Neuronal stem cell (in vitro differentiated cells): ENCODE measurements around the gene GPR3.

Experiments
- DNase-seq: peaks from one replicate; pipeline ENCODE4 v3.0.0-alpha.2; 2013; ENCODE audit warnings: low spot score
- H2AFZ ChIP-seq: one replicate; pipeline ENCODE4 v1.6.1; 2013; ENCODE audit warnings: mild to moderate bottlenecking, low read length, inconsistent platforms
- H2AK5ac ChIP-seq: 2 replicates; pipeline ENCODE4 v1.6.1; 2013; ENCODE audit warnings: low read depth, mild to moderate bottlenecking, inconsistent platforms, low read length, moderate library complexity, mixed read lengths
- H2BK120ac ChIP-seq: 2 replicates; pipeline ENCODE4 v1.6.1; 2013; ENCODE audit warnings: low read depth, mild to moderate bottlenecking, inconsistent platforms, low read length, moderate library complexity, mixed read lengths
- H2BK12ac ChIP-seq: one replicate; pipeline ENCODE4 v1.6.1; 2013; ENCODE audit warnings: low read length, inconsistent platforms
- H2BK15ac ChIP-seq: 2 replicates; pipeline ENCODE4 v1.6.1; 2013; ENCODE audit warnings: mild to moderate bottlenecking, low read length, inconsistent platforms, mixed read lengths
- H2BK5ac ChIP-seq: one replicate; pipeline ENCODE4 v1.6.1; 2013; ENCODE audit warnings: inconsistent platforms, mild to moderate bottlenecking, low read length, moderate library complexity
- H3K14ac ChIP-seq: one replicate; pipeline ENCODE4 v1.6.1; 2013; ENCODE audit warnings: low read length, inconsistent platforms
- H3K18ac ChIP-seq: 2 replicates; pipeline ENCODE4 v1.6.1; 2013; ENCODE audit warnings: low read length, inconsistent platforms
- H3K23ac ChIP-seq: 2 replicates; pipeline ENCODE4 v1.6.1; 2013; ENCODE audit warnings: low read depth, mild to moderate bottlenecking, mixed read lengths, low read length, inconsistent platforms; ENCODE audit not compliant: poor library complexity
- H3K27ac ChIP-seq: replicated peaks from 3 replicates; pipeline ENCODE4 v1.5.1; 2013; ENCODE audit warnings: low read length, inconsistent platforms
- H3K27me3 ChIP-seq, 3 experiments: 2 replicates each; pipeline ENCODE4 v1.6.1; 2013; ENCODE audit warnings: low read length in 3 of 3, mild to moderate bottlenecking in 2 of 3, inconsistent platforms in 1 of 3, low read depth in 1 of 3, mixed read lengths in 1 of 3, moderate library complexity in 1 of 3; ENCODE audit not compliant: control insufficient read depth in 3 of 3, insufficient read depth in 3 of 3
- H3K36me3 ChIP-seq, 2 donors: replicated peaks in 1 of 2; 2 replicates each; pipeline ENCODE4 v1.6.1; 2013; ENCODE audit warnings: low read length in 2 of 2; ENCODE audit not compliant: control insufficient read depth in 2 of 2, insufficient read depth in 2 of 2
- H3K4ac ChIP-seq: 2 replicates; pipeline ENCODE4 v1.6.1; 2013; ENCODE audit warnings: inconsistent platforms, mild to moderate bottlenecking, low read length, moderate library complexity
- H3K4me1 ChIP-seq, 2 donors: 1 replicate in 1 of 2; 2 replicates in 1 of 2; pipeline ENCODE4 v1.6.1; 2013; ENCODE audit warnings: low read length in 2 of 2, low read depth in 1 of 2; ENCODE audit not compliant: control insufficient read depth in 2 of 2, insufficient read depth in 1 of 2
- H3K4me2 ChIP-seq: one replicate; pipeline ENCODE4 v1.6.1; 2013; ENCODE audit warnings: mild to moderate bottlenecking, low read length, inconsistent platforms; ENCODE audit not compliant: insufficient read depth, poor library complexity, severe bottlenecking
- H3K4me3 ChIP-seq, 2 donors: 2 replicates each; pipeline ENCODE4 v1.5.1; 2013; ENCODE audit warnings: low read length in 2 of 2, mild to moderate bottlenecking in 2 of 2, inconsistent platforms in 1 of 2, moderate library complexity in 1 of 2
- H3K79me1 ChIP-seq: one replicate; pipeline ENCODE4 v1.6.1; 2013; ENCODE audit warnings: low read depth, mild to moderate bottlenecking, inconsistent platforms, low read length, moderate library complexity
- H3K9ac ChIP-seq: one replicate; pipeline ENCODE4 v1.6.1; 2013; ENCODE audit warnings: mild to moderate bottlenecking, low read depth, low read length, inconsistent platforms; ENCODE audit not compliant: poor library complexity
- H3K9me3 ChIP-seq, 2 donors: replicated peaks in 1 of 2; 2 replicates each; pipeline versions ENCODE3 to v1.6.1; 2013; ENCODE audit warnings: low read length in 2 of 2, mild to moderate bottlenecking in 2 of 2, inconsistent platforms in 1 of 2, low read depth in 1 of 2, mixed read lengths in 1 of 2, moderate library complexity in 1 of 2; ENCODE audit not compliant: control insufficient read depth in 2 of 2, insufficient read depth in 1 of 2
- H4K8ac ChIP-seq: one replicate; pipeline ENCODE4 v1.6.1; 2013; ENCODE audit warnings: low read depth, mild to moderate bottlenecking, inconsistent platforms, low read length, moderate library complexity
- H4K91ac ChIP-seq: one replicate; pipeline ENCODE4 v1.6.1; 2013; ENCODE audit warnings: low read length, low read depth, mild to moderate bottlenecking, inconsistent platforms; ENCODE audit not compliant: poor library complexity
- WGBS, 2 donors: extraction: QIAGEN DNeasy Blood & Tissue Kit; methylation state at CpG; one replicate each; pipeline ENCODE4 v1.1.7; 2013; ENCODE audit warnings: missing lambda C conversion rate in 2 of 2, mixed read lengths in 1 of 2; ENCODE audit not compliant: insufficient read length in 2 of 2, insufficient replicate concordance in 1 of 2; ENCODE audit errors: extremely low coverage in 2 of 2; 5-methylcytosine and 5-hydroxymethylcytosine counted together

The GPR3 gene

DNA sequence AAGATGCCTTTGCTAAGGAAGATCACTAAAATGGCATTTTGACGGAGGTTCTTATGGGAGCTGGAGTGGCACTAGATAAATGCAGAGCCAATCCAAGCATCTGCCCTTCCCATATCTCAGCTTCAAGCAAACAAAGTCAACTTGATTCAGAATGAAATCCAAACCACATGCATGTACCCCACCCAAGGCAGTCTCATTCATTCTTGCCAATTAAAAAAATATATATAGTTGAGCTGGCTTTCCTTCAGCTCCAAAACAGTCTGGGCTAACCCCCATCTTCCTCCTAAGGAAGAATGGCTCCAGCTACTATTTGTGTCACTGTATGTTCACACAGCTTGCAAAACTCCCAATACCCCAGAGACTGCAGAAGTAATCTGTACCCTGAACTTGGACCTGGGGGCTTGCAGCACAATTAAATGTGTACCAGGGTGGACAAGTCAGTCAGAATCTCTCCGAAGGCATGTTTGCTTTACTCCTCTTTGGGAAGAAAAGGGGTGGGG is 35.4 kb downstream of the GPR3 start:
- Histone ChIP-seq H4K91ac (no peak overlapping the region), H3K36me3 (peaks cover 3 to 45% of the 10 kb centered on the region in 2 donors), H3K18ac (no peak overlapping the region), H3K14ac (no peak overlapping the region), H4K8ac (no peak overlapping the region), H3K27ac (no peak overlapping the region), H2BK5ac (no peak overlapping the region), H2BK15ac (no peak overlapping the region), H2AK5ac (no peak overlapping the region), H3K4me3 (no peak overlapping the region), H2AFZ (no peak overlapping the region), H3K79me1 (no peaks in the 10 kb centered on the region), H3K9me3 (no peaks in the 10 kb centered on the region), H2BK12ac (no peak overlapping the region), H3K9ac (no peak overlapping the region), H2BK120ac (no peak overlapping the region), H3K4me2 (no peak overlapping the region), H3K27me3 (no peaks in the 10 kb centered on the region), H3K4ac (no peak overlapping the region), H3K4me1 (peaks cover 3 to 16% of the 10 kb centered on the region in 2 donors), H3K23ac (no peak overlapping the region)
- no peak for DNase-seq
- WGBS, 2 donors: no CpG with 5 or more reads among the region's 2 CpGs

DNA sequence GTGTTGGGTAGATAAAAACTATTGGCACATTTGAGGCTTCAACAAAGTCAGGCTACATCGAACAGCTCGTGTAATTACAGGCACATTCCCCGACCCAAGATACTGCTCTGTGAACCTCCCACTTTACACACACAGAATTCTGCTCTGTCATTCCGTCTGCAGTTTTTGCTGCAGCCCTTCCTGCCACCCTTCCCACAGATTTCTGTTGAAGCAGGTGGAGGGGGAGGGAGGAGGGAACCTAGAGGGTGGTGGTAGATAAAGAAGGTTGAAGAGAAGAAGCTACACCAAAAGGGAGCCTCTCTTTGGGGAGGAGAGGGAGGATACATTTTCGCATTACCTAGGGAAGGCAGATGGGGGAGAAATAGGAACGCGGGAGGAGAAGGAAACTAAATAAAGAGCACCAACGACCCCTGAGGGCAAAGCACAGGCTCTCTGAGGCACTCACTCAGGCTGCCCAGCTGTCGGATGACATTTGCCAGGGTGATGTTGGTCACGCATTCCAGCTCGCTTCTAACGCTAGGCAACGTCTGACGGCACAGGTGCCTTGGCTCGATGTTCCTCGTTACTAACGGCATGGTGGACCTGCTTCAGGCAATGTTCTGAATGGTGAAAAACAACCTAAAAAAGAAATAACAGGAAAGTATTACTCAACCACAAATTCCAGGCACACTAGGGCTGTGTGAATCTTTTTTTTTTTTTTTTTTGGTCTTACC is 36.0 kb downstream of the GPR3 start:
- Histone ChIP-seq H3K79me1 (no peaks in the 10 kb centered on the region), H3K4ac (no peak overlapping the region), H4K8ac (no peak overlapping the region), H3K9me3 (no peaks in the 10 kb centered on the region), H3K23ac (no peak overlapping the region), H3K27me3 (no peaks in the 10 kb centered on the region), H2BK120ac (no peak overlapping the region), H3K18ac (no peak overlapping the region), H3K14ac (no peak overlapping the region), H2BK12ac (no peak overlapping the region), H2BK5ac (no peak overlapping the region), H3K9ac (no peak overlapping the region), H2BK15ac (no peak overlapping the region), H3K4me1 (peaks cover 3 to 16% of the 10 kb centered on the region in 2 donors), H4K91ac (no peak overlapping the region), H3K4me2 (no peak overlapping the region), H3K4me3 (no peak overlapping the region), H3K36me3 (peaks cover 3 to 45% of the 10 kb centered on the region in 2 donors), H2AFZ (no peak overlapping the region), H2AK5ac (no peak overlapping the region), H3K27ac (no peak overlapping the region)
- no CpG with 5 or more reads among the region's 17 CpGs for WGBS, 2 donors
- DNase-seq: no peak

DNA sequence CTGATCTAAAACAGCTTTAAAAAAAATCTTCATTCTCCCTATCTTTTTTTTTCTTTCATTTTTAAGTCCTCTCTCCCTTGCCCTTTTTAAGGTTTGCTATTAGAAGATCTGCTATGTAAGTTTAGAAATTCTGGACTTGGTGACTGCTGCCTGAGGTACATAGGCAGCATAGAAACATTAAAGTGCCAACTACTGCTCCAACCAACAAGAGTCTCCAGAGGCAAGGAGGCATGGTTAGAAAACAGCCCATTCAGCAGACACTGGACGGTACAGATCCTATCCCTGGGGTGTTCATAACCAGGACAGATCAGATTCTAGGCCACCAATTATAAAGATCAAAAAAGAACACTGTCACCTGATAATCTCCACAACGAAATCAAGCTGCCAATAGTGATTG is 36.6 kb downstream of the GPR3 start:
- H3K27ac ChIP-seq: no peak overlapping the region
- no peak overlapping the region for H3K14ac ChIP-seq
- no peak overlapping the region for H2BK5ac ChIP-seq
- no peak overlapping the region for H2AK5ac ChIP-seq
- no peaks in the 10 kb centered on the region for H3K27me3 ChIP-seq
- H4K91ac ChIP-seq: no peak overlapping the region
- no peak overlapping the region for H2BK15ac ChIP-seq
- no peak overlapping the region for H4K8ac ChIP-seq
- H3K4me2 ChIP-seq: no peak overlapping the region
- no peaks in the 10 kb centered on the region for H3K79me1 ChIP-seq
- H3K4me3 ChIP-seq: no peak overlapping the region
- H3K4me1 ChIP-seq: peaks cover 3 to 16% of the 10 kb centered on the region in 2 donors
- no peaks in the 10 kb centered on the region for H3K9me3 ChIP-seq
- no peak overlapping the region for H3K18ac ChIP-seq
- no peak overlapping the region for H3K4ac ChIP-seq
- H3K23ac ChIP-seq: no peak overlapping the region
- no peak for DNase-seq
- no peak overlapping the region for H2BK120ac ChIP-seq
- no peak overlapping the region for H2BK12ac ChIP-seq
- no peak overlapping the region for H3K9ac ChIP-seq
- WGBS, 2 donors: no CpG with 5 or more reads among the region's 2 CpGs
- peaks cover 3 to 44% of the 10 kb centered on the region in 2 donors for H3K36me3 ChIP-seq
- no peak overlapping the region for H2AFZ ChIP-seq

DNA sequence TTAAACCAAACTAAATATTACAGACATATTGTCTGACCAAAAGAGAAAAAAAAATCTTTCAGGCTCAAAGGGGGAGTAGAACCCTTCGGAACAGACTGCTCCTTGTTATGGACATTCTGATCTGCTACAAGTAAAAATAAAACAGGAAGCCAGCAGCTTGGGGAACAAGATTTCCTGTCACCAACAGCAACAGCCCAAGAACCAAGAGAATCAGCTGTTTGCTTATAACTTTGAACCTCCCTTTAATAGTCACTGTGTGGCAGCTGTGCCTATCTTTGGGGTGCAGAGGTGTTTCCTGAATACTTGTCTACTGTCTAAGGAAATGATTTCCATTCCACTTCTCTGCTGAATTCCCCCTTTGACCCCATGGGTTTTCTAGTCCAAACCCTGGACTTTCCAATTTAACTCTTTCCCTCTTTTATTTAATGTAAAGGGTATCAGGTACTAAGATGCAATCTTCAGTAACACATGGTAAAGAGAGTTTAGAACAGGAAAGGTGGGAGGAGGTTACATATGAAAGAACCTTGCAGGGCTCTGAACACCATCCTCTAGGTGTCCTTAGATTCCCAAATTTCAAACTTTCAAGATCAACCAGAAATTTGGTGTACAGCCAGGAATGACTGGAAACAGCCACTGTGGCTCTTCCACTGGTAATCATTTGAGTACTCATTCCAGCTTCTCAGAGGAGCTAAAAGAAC is 38.6 kb downstream of the GPR3 start:
- Histone ChIP-seq H2BK12ac (no peak overlapping the region), H4K91ac (no peak overlapping the region), H3K79me1 (no peaks in the 10 kb centered on the region), H3K9ac (no peak overlapping the region), H3K4me1 (peaks cover 3 to 18% of the 10 kb centered on the region in 2 donors), H2BK120ac (no peak overlapping the region), H2AFZ (no peak overlapping the region), H2BK15ac (no peak overlapping the region), H3K18ac (no peak overlapping the region), H3K9me3 (no peaks in the 10 kb centered on the region), H3K23ac (no peak overlapping the region), H3K4ac (no peak overlapping the region), H3K4me3 (no peak overlapping the region), H3K14ac (no peak overlapping the region), H2AK5ac (no peak overlapping the region), H3K27ac (no peak overlapping the region), H3K4me2 (no peak overlapping the region), H4K8ac (no peak overlapping the region), H3K36me3 (peaks cover 3 to 27% of the 10 kb centered on the region in 2 donors), H3K27me3 (no peaks in the 10 kb centered on the region), H2BK5ac (no peak overlapping the region)
- WGBS, 2 donors: no CpG with 5 or more reads among the region's 1 CpG
- DNase-seq: no peak
